ENCODE measurements around the gene NOP14.
"Not testable (repeated sequence)": the region's sequence is repeated elsewhere in the genome, so short reads cannot be mapped to it uniquely, and the experiment has no call there.

NOP14 gene

GRCh38 chr4:2930135-2930757 is 33.0 kb downstream of the NOP14 start:
- DNase-seq = no peak

- no peak for DNase-seq
Measured at GRCh38 chr4:2929469-2929868, 33.7 kb downstream of the NOP14 start.

- DNase-seq = no peak
Measured at GRCh38 chr4:2928242-2929176, 34.7 kb downstream of the NOP14 start.

- no peak for DNase-seq
Measured at GRCh38 chr4:2927696-2928075, 35.5 kb downstream of the NOP14 start.

GRCh38 chr4:2927016-2927695 is 36.0 kb downstream of the NOP14 start:
- no peak for DNase-seq

GRCh38 chr4:2925931-2926860 is 37.0 kb downstream of the NOP14 start:
- DNase-seq = no peak

GRCh38 chr4:2925496-2925895 is 37.7 kb downstream of the NOP14 start:
- DNase-seq = no peak

- no peak for DNase-seq
Measured at GRCh38 chr4:2924765-2925301, 38.4 kb downstream of the NOP14 start.

- DNase-seq = no peak
Measured at GRCh38 chr4:2924286-2924685, 38.9 kb downstream of the NOP14 start.

- no peak for DNase-seq
Measured at GRCh38 chr4:2923668-2924173, 39.5 kb downstream of the NOP14 start.

GRCh38 chr4:2923141-2923551 is 40.1 kb downstream of the NOP14 start:
- no peak for DNase-seq

GRCh38 chr4:2922453-2923101 is 40.6 kb downstream of the NOP14 start:
- not testable (repeated sequence) for DNase-seq

- DNase-seq = not testable (repeated sequence)
Measured at GRCh38 chr4:2918714-2919113, 44.5 kb downstream of the NOP14 start.

- not testable (repeated sequence) for DNase-seq
Measured at GRCh38 chr4:2918300-2918699, 44.9 kb downstream of the NOP14 start.

- not testable (repeated sequence) for DNase-seq
Measured at GRCh38 chr4:2916696-2917095, 46.5 kb downstream of the NOP14 start.

GRCh38 chr4:2915789-2916188 is 47.4 kb downstream of the NOP14 start:
- no peak for DNase-seq

- no peak for DNase-seq
Measured at GRCh38 chr4:2914256-2915126, 48.7 kb downstream of the NOP14 start.

GRCh38 chr4:2913168-2913567 is 50.0 kb downstream of the NOP14 start:
- no peak for DNase-seq

GRCh38 chr4:2911868-2912267 is 51.3 kb downstream of the NOP14 start:
- no peak for DNase-seq

GRCh38 chr4:2910409-2910808 is 52.8 kb downstream of the NOP14 start:
- no peak for DNase-seq
